NOMO-1 treated with DMSO at 0.1 percent for 48 hours (cell line): Measurements from ENCODE around the gene HNRNPK.
A peak's percentile ranks its signal among the peaks of the same experiment; 100 is the strongest.

Source experiments
- DNase-seq: peaks from one replicate; lab custom pipeline; 2025; ENCODE audit not compliant: unreplicated experiment; lab: John Stamatoyannopoulos, UW

Gene HNRNPK

DNA sequence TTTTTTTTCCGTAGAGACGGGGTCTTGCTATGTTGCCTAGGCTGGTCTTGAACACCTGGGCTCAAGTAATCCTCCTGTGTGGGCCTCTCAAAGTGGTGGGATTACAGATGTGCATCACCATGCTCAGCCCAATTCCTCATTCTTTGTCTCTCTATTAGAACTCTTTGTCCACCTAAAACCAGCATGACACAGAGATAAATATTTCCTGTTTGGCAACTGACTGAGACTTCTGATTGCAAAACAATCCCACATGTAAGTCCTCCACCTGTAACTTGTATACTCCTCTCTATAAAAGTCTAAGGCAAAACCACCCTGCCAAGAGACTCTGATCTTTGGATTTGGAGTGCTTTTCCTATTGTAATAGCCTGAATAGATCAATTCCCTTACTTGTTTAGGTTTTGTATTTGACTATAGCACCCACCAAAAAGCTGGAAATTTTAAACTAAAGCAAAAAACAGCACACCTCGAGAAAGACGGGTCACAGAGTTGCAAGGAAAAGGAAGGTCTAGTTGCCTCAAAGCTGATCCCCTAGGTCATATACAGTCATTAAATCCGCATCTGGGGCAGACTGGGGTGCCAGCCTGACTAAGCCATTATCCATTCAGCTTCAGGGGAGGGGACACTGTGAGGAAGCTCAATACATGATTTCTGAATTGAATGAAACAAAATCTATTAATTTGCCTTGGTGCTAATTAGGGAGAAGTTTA lies 45.3 kb downstream of the HNRNPK start:
- DNase-seq = peak; percentile 56

DNA sequence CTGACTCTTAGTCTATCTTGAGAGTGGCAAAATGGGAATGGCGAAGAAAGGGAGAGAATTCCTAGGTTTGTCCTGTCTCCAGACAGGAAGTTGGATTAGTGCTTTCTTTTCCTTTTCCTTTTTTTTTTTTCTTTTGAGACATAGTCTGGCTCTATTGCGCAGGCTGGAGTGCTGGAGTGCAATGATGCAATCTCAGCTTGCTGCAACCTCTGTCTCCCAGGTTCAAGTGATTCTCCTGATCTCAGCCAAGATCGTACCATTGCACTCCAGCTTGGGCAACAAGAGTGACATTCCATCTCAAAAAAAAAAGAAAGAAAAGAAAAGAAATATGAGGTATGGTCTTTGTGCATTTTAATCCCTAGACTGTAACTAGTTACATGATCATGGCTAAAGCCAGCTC lies 46.2 kb downstream of the HNRNPK start:
- no peak for DNase-seq

DNA sequence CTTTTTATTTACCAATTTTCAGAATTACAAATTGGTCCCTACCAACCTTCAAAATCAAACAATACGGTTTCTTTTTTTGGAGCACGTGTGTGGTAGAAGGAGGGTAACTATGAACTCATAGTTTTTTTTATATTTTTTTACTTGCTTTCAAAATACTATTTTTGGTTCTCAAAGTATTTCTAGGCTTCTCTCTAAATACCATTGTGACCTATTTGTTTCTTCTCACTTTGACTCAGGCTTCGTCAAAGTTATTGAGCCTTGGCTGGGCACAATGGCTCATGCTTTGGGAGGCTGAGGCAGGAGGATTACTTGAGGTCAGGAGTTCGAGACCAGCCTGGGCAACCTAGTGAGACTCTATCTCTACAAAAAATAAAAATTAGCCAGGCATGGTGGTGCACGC lies 47.2 kb downstream of the HNRNPK start:
- no peak for DNase-seq

GRCh38 chr9:83932011-83932410 lies 48.0 kb downstream of the HNRNPK start:
- DNase-seq = no peak

DNA sequence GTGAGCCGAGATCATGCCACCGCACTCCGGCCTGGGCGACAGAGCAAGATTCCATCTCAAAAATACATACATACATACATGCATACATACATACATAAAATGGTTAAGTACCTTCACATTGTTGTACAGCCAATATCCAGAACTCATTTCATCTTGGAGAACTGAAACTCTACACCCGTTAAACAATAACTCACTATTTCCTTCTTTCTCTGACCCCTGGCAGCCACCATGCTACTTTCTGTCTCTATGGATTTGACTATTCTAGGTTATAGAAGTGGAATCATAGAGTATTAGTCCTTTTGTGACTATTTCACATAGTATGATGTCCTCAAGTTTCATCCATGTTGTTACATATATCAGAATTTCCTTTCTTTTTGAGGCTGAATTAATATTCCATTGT lies 49.1 kb downstream of the HNRNPK start:
- peak; percentile 35 for DNase-seq

DNA sequence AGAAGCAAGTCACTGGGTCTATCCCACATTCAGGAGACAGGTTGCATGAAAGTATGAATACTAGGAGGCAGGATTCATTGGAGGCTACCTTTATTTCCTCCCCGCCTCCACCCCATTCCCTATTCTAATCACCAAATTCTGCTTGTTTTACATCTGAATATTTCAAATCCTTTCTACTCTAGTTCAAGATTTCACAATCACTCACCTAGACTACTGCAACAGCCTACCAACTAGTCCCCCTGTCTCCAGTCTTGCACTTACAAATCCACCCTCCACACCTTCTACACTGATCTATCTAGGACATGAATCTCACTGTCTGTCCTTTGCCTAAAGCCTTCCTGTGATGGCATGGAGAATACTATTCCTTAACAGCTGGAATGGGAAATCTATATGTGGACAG lies 52.4 kb downstream of the HNRNPK start:
- no peak for DNase-seq

- DNase-seq = peak; percentile 71
Measured at GRCh38 chr9:83920927-83921707, 58.9 kb downstream of the HNRNPK start, which contains the start of gene KIF27. Gene KIF27 (minus strand): TSS chr9:83921432. CDS start chr9:83915591, 5,841 bp downstream.

DNA sequence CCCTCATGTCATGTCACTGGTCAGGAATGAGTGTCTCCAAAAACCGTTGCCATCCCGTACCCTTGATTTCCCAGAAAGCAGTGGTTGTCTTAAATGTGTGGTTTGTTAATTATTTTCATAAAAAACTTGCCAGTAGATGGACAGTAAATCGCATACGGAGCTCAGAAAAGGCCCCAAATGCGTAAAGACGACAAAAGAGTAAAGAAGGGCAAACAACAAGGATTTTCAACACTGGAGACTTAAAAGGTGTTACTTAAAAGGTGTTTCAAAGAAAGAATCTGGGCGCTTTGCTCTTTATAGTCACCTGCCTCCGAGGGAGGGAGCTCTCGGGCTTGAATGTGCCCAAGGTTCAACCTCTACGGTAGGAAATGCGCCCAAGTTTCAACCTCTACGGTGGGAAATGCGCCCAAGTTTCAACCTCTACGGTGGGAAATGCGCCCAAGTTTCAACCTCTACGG lies 59.5 kb downstream of the HNRNPK start:
- no peak for DNase-seq

- DNase-seq = no peak
Measured at GRCh38 chr9:83919111-83919510, 60.9 kb downstream of the HNRNPK start.
